ENCODE measurements around the gene DLX6.

DLX6 gene

GRCh38 chr7:97005183-97006054 is at the start of gene DLX6:
DLX6 (plus strand) TSS chr7:97005553; CDS start chr7:97005978, 425 bp downstream.
- Histone ChIP-seq H3K4me1 (ENCODE audit: control insufficient read depth, insufficient read depth, low read length) (peaks cover 4% of the 10 kb centered on the region), H3K9me3 (ENCODE audit: control insufficient read depth, low read length) (peaks cover 4% of the 10 kb centered on the region), H3K27me3 (replicated peaks; ENCODE audit: control insufficient read depth, insufficient read depth, low read length) (peaks cover 87% of the 10 kb centered on the region), H3K9ac (ENCODE audit: low read length) (no peak within 1 kb of the TSS), H3K36me3 (ENCODE audit: control insufficient read depth, insufficient read depth, low read length, severe bottlenecking) (no peaks in the 10 kb centered on the region), H3K4me3 (ENCODE audit: low read length) (peak within 1 kb of the TSS; percentile 50)
- DNase-seq (ENCODE audit: low read depth): peak; percentile 94

GRCh38 chr7:96959135-96959534 is 46.2 kb upstream of the DLX6 start:
- H3K27me3 ChIP-seq (replicated peaks; ENCODE audit: control insufficient read depth, insufficient read depth, low read length): no peaks in the 10 kb centered on the region
- H3K4me3 ChIP-seq (ENCODE audit: low read length): no peak overlapping the region
- H3K9ac ChIP-seq (ENCODE audit: low read length): no peak overlapping the region
- no peaks in the 10 kb centered on the region for H3K9me3 ChIP-seq (ENCODE audit: control insufficient read depth, low read length)
- DNase-seq (ENCODE audit: low read depth): no peak
- no peaks in the 10 kb centered on the region for H3K36me3 ChIP-seq (ENCODE audit: control insufficient read depth, insufficient read depth, low read length, severe bottlenecking)
- no peaks in the 10 kb centered on the region for H3K4me1 ChIP-seq (ENCODE audit: control insufficient read depth, insufficient read depth, low read length)

DNA sequence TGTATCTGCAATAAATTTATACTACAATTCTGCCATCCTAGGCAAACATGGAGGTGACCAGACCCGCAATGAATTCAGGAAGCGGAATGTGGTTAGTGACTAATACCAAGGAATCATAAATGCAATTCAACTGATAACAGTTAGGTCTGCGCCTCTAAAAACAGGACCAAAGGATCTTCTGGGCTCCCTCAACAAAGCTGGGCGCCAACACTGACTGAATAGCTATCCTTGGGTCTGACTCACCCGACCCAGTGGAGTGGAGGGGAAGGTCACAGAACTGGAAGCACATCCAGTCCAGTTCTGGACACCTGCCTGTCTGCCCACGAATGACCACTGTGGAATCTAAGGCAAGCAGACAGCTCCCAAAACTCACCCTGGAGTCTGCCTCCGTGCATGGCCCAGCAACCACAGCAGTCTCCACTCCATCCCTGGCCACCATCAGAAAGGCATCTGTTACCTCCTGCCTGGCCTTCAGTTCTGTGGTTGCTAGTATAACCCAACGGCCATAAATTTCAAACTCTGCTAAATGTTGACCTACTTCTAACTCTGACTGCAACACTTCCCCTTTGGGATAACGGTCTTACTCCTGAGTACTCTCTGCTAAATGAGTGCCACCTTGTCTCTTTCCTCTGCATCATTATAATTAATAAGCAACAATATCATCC is 43.0 kb upstream of the DLX6 start:
- Histone ChIP-seq H3K4me3 (ENCODE audit: low read length) (no peak overlapping the region), H3K36me3 (ENCODE audit: control insufficient read depth, insufficient read depth, low read length, severe bottlenecking) (no peaks in the 10 kb centered on the region), H3K27me3 (replicated peaks; ENCODE audit: control insufficient read depth, insufficient read depth, low read length) (peaks cover 14% of the 10 kb centered on the region), H3K9ac (ENCODE audit: low read length) (no peak overlapping the region), H3K9me3 (ENCODE audit: control insufficient read depth, low read length) (no peaks in the 10 kb centered on the region), H3K4me1 (ENCODE audit: control insufficient read depth, insufficient read depth, low read length) (no peaks in the 10 kb centered on the region)
- DNase-seq (ENCODE audit: low read depth): no peak

- Histone ChIP-seq H3K4me1 (ENCODE audit: control insufficient read depth, insufficient read depth, low read length) (no peaks in the 10 kb centered on the region), H3K36me3 (ENCODE audit: control insufficient read depth, insufficient read depth, low read length, severe bottlenecking) (no peaks in the 10 kb centered on the region), H3K4me3 (ENCODE audit: low read length) (no peak overlapping the region), H3K9me3 (ENCODE audit: control insufficient read depth, low read length) (no peaks in the 10 kb centered on the region), H3K9ac (ENCODE audit: low read length) (no peak overlapping the region), H3K27me3 (replicated peaks; ENCODE audit: control insufficient read depth, insufficient read depth, low read length) (peaks cover 31% of the 10 kb centered on the region)
- DNase-seq (ENCODE audit: low read depth): no peak
Observed at GRCh38 chr7:96968981-96969380, 36.4 kb upstream of the DLX6 start.

GRCh38 chr7:96970739-96971138 is 34.6 kb upstream of the DLX6 start:
- H3K36me3 ChIP-seq (ENCODE audit: control insufficient read depth, insufficient read depth, low read length, severe bottlenecking): no peaks in the 10 kb centered on the region
- no peaks in the 10 kb centered on the region for H3K4me1 ChIP-seq (ENCODE audit: control insufficient read depth, insufficient read depth, low read length)
- no peak overlapping the region for H3K4me3 ChIP-seq (ENCODE audit: low read length)
- peaks cover 19% of the 10 kb centered on the region for H3K27me3 ChIP-seq (replicated peaks; ENCODE audit: control insufficient read depth, insufficient read depth, low read length)
- H3K9me3 ChIP-seq (ENCODE audit: control insufficient read depth, low read length): no peaks in the 10 kb centered on the region
- H3K9ac ChIP-seq (ENCODE audit: low read length): no peak overlapping the region
- DNase-seq (ENCODE audit: low read depth): no peak

DNA sequence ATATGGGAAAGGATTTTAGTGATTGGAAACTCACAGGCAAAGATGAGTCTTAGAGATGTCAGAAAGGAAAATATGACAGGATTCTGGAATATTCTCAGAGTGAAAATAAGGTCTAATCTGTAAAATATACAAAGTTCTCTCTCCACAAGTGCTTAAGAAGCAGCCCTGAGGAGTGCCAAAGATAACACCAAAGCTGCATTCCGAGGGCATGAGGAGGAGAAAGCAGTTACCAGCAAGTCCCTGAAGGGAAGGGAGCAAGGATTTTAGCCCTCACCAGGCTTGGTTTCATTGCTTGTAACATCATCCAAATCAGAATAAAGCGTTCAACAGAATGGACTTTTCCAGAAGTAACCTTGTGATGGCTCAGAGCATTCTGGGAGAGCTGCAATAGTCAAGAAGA is 31.4 kb upstream of the DLX6 start:
- Histone ChIP-seq H3K27me3 (replicated peaks; ENCODE audit: control insufficient read depth, insufficient read depth, low read length) (peaks cover 10% of the 10 kb centered on the region), H3K36me3 (ENCODE audit: control insufficient read depth, insufficient read depth, low read length, severe bottlenecking) (no peaks in the 10 kb centered on the region)
- peak; percentile 77 for DNase-seq (ENCODE audit: low read depth)

DNA sequence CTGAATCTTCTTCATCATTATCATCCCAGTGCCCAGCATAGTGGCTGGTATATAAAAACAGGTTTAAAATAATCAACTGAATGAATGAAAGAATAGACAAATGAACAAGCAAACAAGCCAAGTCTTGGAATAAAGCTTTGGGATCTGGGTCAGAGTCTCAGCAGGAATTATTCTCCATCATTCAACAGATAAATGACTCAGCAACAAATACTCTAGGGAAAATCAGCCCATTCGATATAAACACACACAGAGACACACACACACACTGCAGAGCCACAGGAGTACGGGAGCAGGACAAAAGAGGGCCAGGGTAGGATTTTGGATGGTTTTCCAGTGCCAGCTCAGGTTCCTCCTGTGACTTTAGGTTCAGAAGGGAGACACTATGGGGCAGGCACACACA is 29.2 kb upstream of the DLX6 start:
- Histone ChIP-seq H3K36me3 (ENCODE audit: control insufficient read depth, insufficient read depth, low read length, severe bottlenecking) (no peaks in the 10 kb centered on the region), H3K4me1 (ENCODE audit: control insufficient read depth, insufficient read depth, low read length) (no peaks in the 10 kb centered on the region), H3K9me3 (ENCODE audit: control insufficient read depth, low read length) (no peaks in the 10 kb centered on the region), H3K4me3 (ENCODE audit: low read length) (no peak overlapping the region), H3K27me3 (replicated peaks; ENCODE audit: control insufficient read depth, insufficient read depth, low read length) (peaks cover 6% of the 10 kb centered on the region), H3K9ac (ENCODE audit: low read length) (no peak overlapping the region)
- DNase-seq (ENCODE audit: low read depth): no peak

More for the DNA sequence above, 31.4 kb upstream of the DLX6 start:
- Histone ChIP-seq H3K4me3 (ENCODE audit: low read length) (no peak overlapping the region), H3K9ac (ENCODE audit: low read length) (no peak overlapping the region), H3K9me3 (ENCODE audit: control insufficient read depth, low read length) (no peaks in the 10 kb centered on the region), H3K4me1 (ENCODE audit: control insufficient read depth, insufficient read depth, low read length) (no peaks in the 10 kb centered on the region)

DNA sequence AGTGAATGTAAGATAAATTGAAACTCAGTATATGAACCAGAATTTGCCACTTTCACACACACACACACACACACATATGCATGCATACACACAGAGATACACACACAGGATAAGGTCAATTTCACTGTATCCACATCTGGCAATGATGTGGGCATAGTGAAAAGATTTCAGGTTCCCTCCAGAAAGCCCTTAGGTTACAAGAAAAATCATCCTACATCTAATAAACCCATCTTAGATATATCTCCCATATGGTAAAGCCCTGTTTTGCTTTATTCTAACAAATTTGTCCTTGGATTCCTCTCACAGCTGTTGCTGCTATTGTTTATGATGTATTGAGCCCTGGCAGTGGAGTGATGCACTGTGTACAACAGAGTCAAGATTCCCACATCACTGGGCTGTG is 27.9 kb upstream of the DLX6 start:
- Histone ChIP-seq H3K9me3 (ENCODE audit: control insufficient read depth, low read length) (no peaks in the 10 kb centered on the region), H3K27me3 (replicated peaks; ENCODE audit: control insufficient read depth, insufficient read depth, low read length) (peaks cover 6% of the 10 kb centered on the region), H3K4me1 (ENCODE audit: control insufficient read depth, insufficient read depth, low read length) (no peaks in the 10 kb centered on the region), H3K36me3 (ENCODE audit: control insufficient read depth, insufficient read depth, low read length, severe bottlenecking) (no peaks in the 10 kb centered on the region), H3K9ac (ENCODE audit: low read length) (no peak overlapping the region), H3K4me3 (ENCODE audit: low read length) (no peak overlapping the region)
- no peak for DNase-seq (ENCODE audit: low read depth)

DNA sequence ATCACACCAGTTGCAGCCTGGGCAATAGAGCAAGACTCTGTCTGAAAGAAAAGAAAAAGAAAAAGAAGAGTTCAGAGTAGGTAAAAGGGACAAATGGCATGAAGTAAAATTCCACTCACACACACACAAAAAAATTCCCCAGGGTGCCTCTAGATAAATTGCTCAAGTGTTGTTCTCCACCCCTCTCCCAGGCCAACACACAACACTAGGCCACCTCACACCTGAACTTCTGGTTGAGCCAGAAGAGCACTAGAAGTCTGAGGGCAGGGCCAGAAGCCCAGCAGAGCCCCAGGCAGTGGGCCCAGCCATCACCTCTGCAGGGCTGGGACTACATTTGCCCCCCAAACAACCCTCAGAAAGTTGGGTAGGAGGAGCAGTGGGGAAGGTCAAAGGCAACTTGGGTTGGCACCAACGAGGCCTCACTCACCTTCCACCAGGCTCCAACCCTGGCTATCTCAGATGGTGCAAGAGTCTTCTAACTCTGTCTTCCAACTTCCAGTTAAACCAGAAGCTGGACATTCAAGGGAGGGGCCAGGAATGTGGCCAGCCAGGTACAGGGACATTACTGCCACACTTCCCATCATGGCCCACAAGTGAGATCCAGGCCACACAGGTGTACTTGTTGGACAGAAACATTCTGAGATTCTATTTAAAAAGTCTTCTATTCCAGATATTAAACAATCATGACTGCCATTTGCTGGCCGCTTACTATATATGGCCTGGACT is 25.6 kb upstream of the DLX6 start:
- no peak for DNase-seq (ENCODE audit: low read depth)
- Histone ChIP-seq H3K9me3 (ENCODE audit: control insufficient read depth, low read length) (no peaks in the 10 kb centered on the region), H3K4me1 (ENCODE audit: control insufficient read depth, insufficient read depth, low read length) (no peaks in the 10 kb centered on the region), H3K27me3 (replicated peaks; ENCODE audit: control insufficient read depth, insufficient read depth, low read length) (peaks cover 18% of the 10 kb centered on the region), H3K9ac (ENCODE audit: low read length) (no peak overlapping the region), H3K4me3 (ENCODE audit: low read length) (no peak overlapping the region), H3K36me3 (ENCODE audit: control insufficient read depth, insufficient read depth, low read length, severe bottlenecking) (no peaks in the 10 kb centered on the region)

- no peak overlapping the region for H3K4me3 ChIP-seq (ENCODE audit: low read length)
- H3K36me3 ChIP-seq (ENCODE audit: control insufficient read depth, insufficient read depth, low read length, severe bottlenecking): no peaks in the 10 kb centered on the region
- H3K27me3 ChIP-seq (replicated peaks; ENCODE audit: control insufficient read depth, insufficient read depth, low read length): peaks cover 29% of the 10 kb centered on the region
- no peaks in the 10 kb centered on the region for H3K9me3 ChIP-seq (ENCODE audit: control insufficient read depth, low read length)
- no peaks in the 10 kb centered on the region for H3K4me1 ChIP-seq (ENCODE audit: control insufficient read depth, insufficient read depth, low read length)
- H3K9ac ChIP-seq (ENCODE audit: low read length): no peak overlapping the region
- DNase-seq (ENCODE audit: low read depth): no peak
Observed at GRCh38 chr7:96982586-96982985, 22.8 kb upstream of the DLX6 start.

DNA sequence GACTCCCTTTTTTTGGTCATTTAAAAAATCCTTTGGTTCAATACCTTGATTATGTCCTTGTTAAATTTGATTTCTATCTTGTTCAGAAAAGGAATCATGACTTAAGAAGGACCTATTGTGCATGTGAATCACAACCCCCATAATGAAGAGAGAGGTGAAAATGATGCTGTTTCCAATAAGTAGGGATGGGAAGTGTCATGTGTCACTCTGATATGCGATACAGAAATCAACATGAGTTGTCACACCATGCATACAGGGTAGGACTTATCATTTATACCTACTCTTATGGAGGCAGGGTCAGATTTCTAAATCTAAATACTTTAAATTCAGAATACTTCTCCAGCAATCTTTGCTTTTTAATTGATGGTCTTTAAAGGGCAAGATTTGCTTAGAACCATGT is 19.4 kb upstream of the DLX6 start:
- H3K36me3 ChIP-seq (ENCODE audit: control insufficient read depth, insufficient read depth, low read length, severe bottlenecking): no peaks in the 10 kb centered on the region
- DNase-seq (ENCODE audit: low read depth): no peak
- peaks cover 64% of the 10 kb centered on the region for H3K27me3 ChIP-seq (replicated peaks; ENCODE audit: control insufficient read depth, insufficient read depth, low read length)
- no peaks in the 10 kb centered on the region for H3K9me3 ChIP-seq (ENCODE audit: control insufficient read depth, low read length)
- H3K4me1 ChIP-seq (ENCODE audit: control insufficient read depth, insufficient read depth, low read length): peaks cover 7% of the 10 kb centered on the region
- H3K9ac ChIP-seq (ENCODE audit: low read length): no peak overlapping the region
- H3K4me3 ChIP-seq (ENCODE audit: low read length): no peak overlapping the region

Data from adipocyte (in vitro differentiated cells).